MCF 10A (cell line): ENCODE measurements around the gene ZNF618. TPM values are rescaled to one million over a fixed set of nuclear protein-coding genes. Genes with fewer than 3 reads are reported as not detected.

Experiments used
- BruUV-seq: library from RNA; stranded (reverse); fragments of 400-500 nt; replicated peaks from 2 replicates; lab custom pipeline; 2021; lab: Mats Ljungman, UMichigan
- CTCF ChIA-PET: fragments of 300-600 bp; sonication (Branson Sonifier 250); formaldehyde crosslinking; extraction: SDS; loops from one replicate; lab custom pipeline; 2021; ENCODE audit warnings: antibody characterized with exemption, inconsistent platforms; lab: Yijun Ruan, JAX
- POLR2A ChIA-PET: fragments of 300-600, 350-650 bp; sonication (Branson Sonifier 250); formaldehyde crosslinking; extraction: SDS; loops from one replicate; lab custom pipeline; 2020; ENCODE audit warnings: antibody characterized with exemption, inconsistent platforms; lab: Yijun Ruan, JAX
- DNase-seq: peaks from one replicate; pipeline ENCODE4 v3.0.0-alpha.2; 2018; ENCODE audit not compliant: unreplicated experiment
- H3K27ac Mint-ChIP-seq: one replicate; pipeline ENCODE4 v1.8.0; 2022; ENCODE audit warnings: mild to moderate bottlenecking, low read depth, mixed read lengths; ENCODE audit not compliant: unreplicated experiment
- H3K27me3 Mint-ChIP-seq: one replicate; pipeline ENCODE4 v1.8.0; 2022; ENCODE audit warnings: mixed read lengths; ENCODE audit not compliant: insufficient read depth, unreplicated experiment
- H3K36me3 Mint-ChIP-seq: one replicate; pipeline ENCODE4 v1.8.0; 2022; ENCODE audit warnings: mild to moderate bottlenecking, moderate library complexity, mixed read lengths; ENCODE audit not compliant: insufficient read depth, unreplicated experiment
- H3K4me1 Mint-ChIP-seq: one replicate; pipeline ENCODE4 v1.8.0; 2022; ENCODE audit warnings: mixed read lengths; ENCODE audit not compliant: insufficient read depth, unreplicated experiment
- H3K4me3 Mint-ChIP-seq: one replicate; pipeline ENCODE4 v1.8.0; 2022; ENCODE audit warnings: mild to moderate bottlenecking, moderate library complexity, mixed read lengths; ENCODE audit not compliant: unreplicated experiment
- H3K9me3 Mint-ChIP-seq: one replicate; pipeline ENCODE4 v1.8.0; 2022; ENCODE audit warnings: mixed read lengths; ENCODE audit not compliant: unreplicated experiment
- CTCF ChIP-seq: fragments of 200-600 bp; IDR thresholded peaks from one replicate; pipeline ENCODE4 v1.8.0; 2022; ENCODE audit warnings: antibody characterized with exemption, mild to moderate bottlenecking; ENCODE audit not compliant: unreplicated experiment
- intact Hi-C: fragments of 100-400 bp; cut with micrococcal nuclease; formaldehyde crosslinking; loops from 2 replicates; pipeline ENCODE4 v1.14.1; 2022
- total RNA-seq: library from RNA; stranded (reverse); gene quantifications from 2 replicates; pipeline ENCODE4 v1.2.3, GENCODE V29; 2022

The ZNF618 gene
- total RNA-seq, 1 experiment from 2014 or later = 4.8 TPM

- intact Hi-C loops = no loop called here
- H3K27ac Mint-ChIP-seq = no peak overlapping the region
- H3K4me1 Mint-ChIP-seq = peaks cover 7% of the 10 kb centered on the region
- peaks cover 15% of the 10 kb centered on the region for H3K27me3 Mint-ChIP-seq
- no peak for DNase-seq
- no TSS peak for BruUV-seq
- POLR2A ChIA-PET = no interaction called here
- H3K4me3 Mint-ChIP-seq = no peak overlapping the region
- H3K36me3 Mint-ChIP-seq = peaks cover 4% of the 10 kb centered on the region
- CTCF ChIA-PET = no interaction called here
- H3K9me3 Mint-ChIP-seq = no peaks in the 10 kb centered on the region
- TF ChIP-seq CTCF = no peak
Observed at GRCh38 chr9:113868501-113868900, 7.6 kb upstream of the ZNF618 start.

GRCh38 chr9:113872485-113873143 lies 3.5 kb upstream of the ZNF618 start:
- CTCF ChIA-PET = interaction anchor here (0.6 to 1.0 kb wide), 3 partner anchors 73 to 215 kb away, joined by 3 to 4 read pairs (median 4); no protein-coding TSS in a partner anchor
- intact Hi-C loops = no loop called here
- H3K27me3 Mint-ChIP-seq = peaks cover 15% of the 10 kb centered on the region

DNA sequence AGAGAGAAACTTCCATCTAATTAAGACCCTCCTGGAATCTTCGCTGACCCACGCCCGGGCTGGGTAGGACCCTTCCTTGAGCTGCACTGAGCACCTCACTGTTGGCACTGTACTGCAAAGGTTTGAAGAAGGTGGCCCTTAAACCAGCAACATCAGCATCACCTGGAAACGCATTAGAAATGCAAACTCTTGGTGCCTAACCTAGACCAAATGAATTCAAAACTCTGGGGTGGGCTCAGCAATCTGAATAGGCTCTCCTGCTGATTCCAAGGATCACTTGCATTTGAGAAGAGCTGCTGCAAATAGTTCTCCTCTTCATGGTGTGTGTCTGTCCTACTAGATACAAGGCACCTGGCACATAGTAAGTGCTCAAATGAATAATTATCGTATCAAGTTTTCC lies 2.7 kb upstream of the ZNF618 start:
- Mint-ChIP-seq H3K36me3 (no peaks in the 10 kb centered on the region), H3K27ac (no peak overlapping the region), H3K4me1 (peaks cover 11% of the 10 kb centered on the region), H3K4me3 (no peak overlapping the region), H3K27me3 (peaks cover 15% of the 10 kb centered on the region), H3K9me3 (no peaks in the 10 kb centered on the region)
- no peak for DNase-seq
- BruUV-seq = no TSS peak
- ChIA-PET POLR2A (interaction anchor here (0.6 to 1.1 kb wide), 2 partner anchors 11 to 18 kb away, joined by 4 to 6 read pairs; no protein-coding TSS in a partner anchor), CTCF (interaction anchor here (0.7 kb wide), 1 partner anchor 215 kb away, joined by 4 read pairs; no protein-coding TSS in a partner anchor)
- TF ChIP-seq CTCF = no peak
- intact Hi-C loops = no loop called here

More at GRCh38 chr9:113872485-113873143, 3.5 kb upstream of the ZNF618 start:
- no peaks in the 10 kb centered on the region for H3K36me3 Mint-ChIP-seq
- POLR2A ChIA-PET = interaction anchor here (0.6 to 1.1 kb wide), 4 partner anchors 11 to 1423 kb away, joined by 3 to 6 read pairs (median 4); no protein-coding TSS in a partner anchor
- no peak for DNase-seq
- peaks cover 7% of the 10 kb centered on the region for H3K4me1 Mint-ChIP-seq
- H3K27ac Mint-ChIP-seq = no peak overlapping the region
- no peak for TF ChIP-seq CTCF
- H3K9me3 Mint-ChIP-seq = no peaks in the 10 kb centered on the region
- BruUV-seq = no TSS peak
- H3K4me3 Mint-ChIP-seq = no peak overlapping the region

GRCh38 chr9:113873926-113874325 lies 2.2 kb upstream of the ZNF618 start:
- ChIA-PET CTCF (no interaction called here), POLR2A (no interaction called here)
- Mint-ChIP-seq H3K27me3 (peaks cover 15% of the 10 kb centered on the region), H3K27ac (no peak overlapping the region), H3K36me3 (no peaks in the 10 kb centered on the region), H3K4me3 (no peak overlapping the region), H3K4me1 (peaks cover 12% of the 10 kb centered on the region), H3K9me3 (no peaks in the 10 kb centered on the region)
- no TSS peak for BruUV-seq
- intact Hi-C loops = no loop called here
- no peak for DNase-seq
- no peak for TF ChIP-seq CTCF
